SK-N-SH treated with all-trans-retinoic acid at 6 μM for 48 hours (cell line): ENCODE results near the gene WDR18.

Source experiments
- ARNTL ChIP-seq: fragments of 450-650 bp; formaldehyde crosslinking; IDR thresholded peaks from 2 replicates; pipeline ENCODE4 v1.5.0; 2020; ENCODE audit warnings: low read depth, mild to moderate bottlenecking, moderate library complexity, borderline replicate concordance
- CREB5 ChIP-seq: fragments of 250-450 bp; sonication (Bioruptor Pico); IDR thresholded peaks from 2 replicates; pipeline ENCODE4 v1.5.1; 2020; ENCODE audit warnings: low read depth, mild to moderate bottlenecking, moderate library complexity
- CSDC2 ChIP-seq: fragments of 250-450 bp; sonication (Bioruptor Pico); IDR thresholded peaks from 2 replicates; pipeline ENCODE4 v1.5.0; 2020; ENCODE audit warnings: mild to moderate bottlenecking, moderate library complexity
- CSRNP3 ChIP-seq: fragments of 250-450 bp; sonication (Bioruptor Pico); IDR thresholded peaks from 2 replicates; pipeline ENCODE4 v1.5.1; 2021; ENCODE audit warnings: mild to moderate bottlenecking, moderate library complexity
- ESRRG ChIP-seq: fragments of 250-450 bp; sonication (Bioruptor Pico); IDR thresholded peaks from 2 replicates; pipeline ENCODE4 v1.6.1; 2021; ENCODE audit warnings: mild to moderate bottlenecking
- ISL1 ChIP-seq: fragments of 250-450 bp; sonication (Bioruptor Pico); IDR thresholded peaks from 2 replicates; pipeline ENCODE4 v2.1.2; 2022; ENCODE audit warnings: mild to moderate bottlenecking, moderate library complexity
- PPARA ChIP-seq: fragments of 250-450 bp; sonication (Bioruptor Pico); IDR thresholded peaks from 2 replicates; pipeline ENCODE4 v1.5.0; 2020; ENCODE audit warnings: mild to moderate bottlenecking, borderline replicate concordance
- RARB ChIP-seq: fragments of 250-450 bp; sonication (Bioruptor Pico); IDR thresholded peaks from 2 replicates; pipeline ENCODE4 v1.8.0; 2021; ENCODE audit warnings: mild to moderate bottlenecking, moderate library complexity
- SNAI2 ChIP-seq: fragments of 250-450 bp; sonication (Bioruptor Pico); IDR thresholded peaks from 2 replicates; pipeline ENCODE4 v1.5.0; 2020; ENCODE audit warnings: mild to moderate bottlenecking, moderate library complexity
- TOX ChIP-seq: fragments of 250-450 bp; sonication (Bioruptor Pico); IDR thresholded peaks from 2 replicates; pipeline ENCODE4 v1.8.0; 2021; ENCODE audit warnings: mild to moderate bottlenecking, moderate library complexity, borderline replicate concordance
- TSHZ2 ChIP-seq: fragments of 250-450 bp; sonication (Bioruptor Pico); IDR thresholded peaks from 2 replicates; pipeline ENCODE4 v1.5.0; 2020; ENCODE audit warnings: mild to moderate bottlenecking, moderate library complexity
- ZFP3 ChIP-seq: fragments of 250-450 bp; sonication (Bioruptor Pico); IDR thresholded peaks from 2 replicates; pipeline ENCODE4 v1.5.0; 2020; ENCODE audit warnings: mild to moderate bottlenecking, moderate library complexity

GRCh38 chr19:943551-944170 is 40.5 kb upstream of the WDR18 start:
- TF ChIP-seq TOX (CRISPR knock-in tag) (no peak), TSHZ2 (no peak), CSRNP3 (CRISPR knock-in tag) (no peak), SNAI2 (CRISPR knock-in tag) (no peak), CSDC2 (no peak), ESRRG (CRISPR knock-in tag) (no peak), CREB5 (no peak), RARB (CRISPR knock-in tag) (no peak), ARNTL (CRISPR knock-in tag) (no peak), ZFP3 (CRISPR knock-in tag) (no peak), PPARA (CRISPR knock-in tag) (no peak), ISL1 (no peak)
